AG08396 (cell line): ENCODE measurements around the gene GULP1.

ENCODE experiments used
- DNase-seq: peaks from one replicate; pipeline ENCODE4 v3.0.0; 2012; ENCODE audit warnings: low spot score, mixed read lengths

The GULP1 gene

DNA sequence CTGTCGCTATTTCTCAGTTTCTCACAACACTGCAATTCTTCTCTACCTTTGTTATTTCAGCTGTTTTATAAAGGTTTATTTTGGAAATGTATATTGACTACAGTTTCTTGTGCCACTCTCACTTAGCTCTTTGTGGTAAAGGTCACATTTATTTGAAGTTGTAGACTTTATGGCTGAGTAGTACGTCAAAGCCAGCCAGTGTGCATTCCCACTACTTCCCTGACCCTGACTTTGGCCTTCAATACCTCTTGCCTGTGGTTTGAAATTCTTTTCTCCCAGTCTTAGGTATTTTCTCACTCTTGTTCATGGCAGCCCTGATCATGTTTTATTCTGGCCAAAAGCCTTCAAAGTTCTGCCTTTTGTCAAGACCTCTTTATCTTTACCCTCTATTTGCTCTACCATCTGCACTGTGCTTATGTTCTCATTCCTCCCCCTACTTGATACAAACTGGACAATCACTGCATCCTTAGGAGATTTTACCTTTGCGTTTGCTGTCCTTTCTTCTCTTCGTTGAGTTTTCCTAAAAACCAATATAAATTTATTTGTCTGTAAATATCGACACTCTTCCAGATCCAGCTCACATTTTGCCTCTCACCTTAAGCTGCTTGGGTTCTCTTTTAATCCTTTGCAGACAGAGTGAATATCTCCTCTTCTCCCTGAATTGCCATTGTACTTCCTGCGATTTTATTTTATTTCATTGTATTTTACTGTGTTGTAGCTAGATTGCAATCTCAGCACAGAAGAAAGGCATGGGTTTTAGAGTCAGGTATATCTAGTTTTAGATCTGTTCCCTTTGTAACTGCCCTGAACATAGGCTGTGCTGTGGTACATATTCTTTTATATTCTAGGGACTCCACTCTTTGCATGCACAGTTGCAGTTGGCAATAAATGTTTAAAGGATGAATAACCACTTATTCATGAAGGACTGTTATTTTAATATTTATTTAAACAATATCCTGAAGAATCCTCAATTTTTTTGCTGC is 31.2 kb downstream of the GULP1 start:
- DNase-seq, result peak; percentile 8

DNA sequence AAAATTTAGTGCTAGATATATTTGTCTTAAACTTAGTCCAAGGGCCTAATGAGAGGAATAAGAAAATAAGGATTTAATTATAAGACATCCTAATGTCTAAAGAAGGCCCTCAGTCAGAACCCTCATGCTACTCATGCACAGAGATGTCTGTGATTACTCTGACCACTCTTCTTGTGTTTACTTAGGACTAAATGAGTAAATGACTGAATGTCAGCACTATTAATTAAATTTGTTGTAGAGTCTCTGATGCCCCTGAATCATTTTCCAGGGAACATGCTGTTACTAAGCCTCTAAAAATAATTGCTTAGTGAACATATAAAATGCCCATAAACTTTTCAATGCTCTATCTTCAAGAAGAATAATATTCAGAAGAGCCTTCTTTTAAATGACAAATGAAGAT is 32.4 kb downstream of the GULP1 start:
- DNase-seq, result no peak

DNA sequence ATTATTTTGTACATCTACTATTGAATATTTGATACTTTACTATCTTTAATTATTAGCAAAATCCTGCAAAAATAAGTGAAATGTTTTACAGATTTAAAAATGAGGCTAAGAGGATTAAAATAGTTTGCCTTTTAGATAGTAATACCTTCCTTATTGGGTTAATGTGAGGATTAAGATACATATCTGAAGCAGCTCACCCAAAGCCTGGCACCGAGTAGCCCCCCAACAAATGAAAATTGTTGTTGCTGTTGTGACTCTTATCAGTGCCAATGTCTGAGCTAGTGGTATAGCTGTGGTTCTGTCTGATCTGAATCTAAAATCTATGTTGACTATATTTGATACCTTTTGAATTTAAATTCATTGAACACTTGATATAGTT is 34.6 kb downstream of the GULP1 start:
- DNase-seq, result no peak

DNA sequence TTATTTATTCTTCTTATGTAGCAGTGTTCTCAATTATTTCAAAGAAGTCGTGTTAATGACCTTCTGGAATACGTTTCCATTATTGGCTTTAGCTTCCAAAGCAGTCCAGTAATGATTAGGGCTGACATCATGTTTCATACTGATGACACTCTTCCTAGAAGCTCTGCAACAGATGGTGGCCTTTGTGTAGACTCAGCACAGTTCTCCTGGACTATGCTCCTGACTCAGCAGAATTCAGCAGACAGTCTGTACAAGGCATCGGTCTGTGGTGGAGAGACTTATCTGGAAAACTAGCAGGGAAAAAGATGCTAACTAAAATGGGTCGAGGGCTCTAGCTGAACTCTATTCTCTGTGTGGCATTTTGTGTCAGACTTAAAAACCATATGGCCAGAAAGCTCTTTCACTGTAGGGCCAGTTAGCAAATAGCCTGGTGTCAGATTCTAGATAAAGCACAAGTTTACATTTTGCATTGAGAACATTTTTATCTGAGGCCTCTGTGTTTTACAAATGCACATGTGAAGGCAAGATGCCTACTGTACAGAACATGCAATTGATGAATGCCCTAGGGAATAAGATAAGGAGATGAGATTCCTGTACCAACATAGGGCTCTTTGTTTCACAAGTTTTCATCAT is 35.1 kb downstream of the GULP1 start:
- DNase-seq, result no peak

DNA sequence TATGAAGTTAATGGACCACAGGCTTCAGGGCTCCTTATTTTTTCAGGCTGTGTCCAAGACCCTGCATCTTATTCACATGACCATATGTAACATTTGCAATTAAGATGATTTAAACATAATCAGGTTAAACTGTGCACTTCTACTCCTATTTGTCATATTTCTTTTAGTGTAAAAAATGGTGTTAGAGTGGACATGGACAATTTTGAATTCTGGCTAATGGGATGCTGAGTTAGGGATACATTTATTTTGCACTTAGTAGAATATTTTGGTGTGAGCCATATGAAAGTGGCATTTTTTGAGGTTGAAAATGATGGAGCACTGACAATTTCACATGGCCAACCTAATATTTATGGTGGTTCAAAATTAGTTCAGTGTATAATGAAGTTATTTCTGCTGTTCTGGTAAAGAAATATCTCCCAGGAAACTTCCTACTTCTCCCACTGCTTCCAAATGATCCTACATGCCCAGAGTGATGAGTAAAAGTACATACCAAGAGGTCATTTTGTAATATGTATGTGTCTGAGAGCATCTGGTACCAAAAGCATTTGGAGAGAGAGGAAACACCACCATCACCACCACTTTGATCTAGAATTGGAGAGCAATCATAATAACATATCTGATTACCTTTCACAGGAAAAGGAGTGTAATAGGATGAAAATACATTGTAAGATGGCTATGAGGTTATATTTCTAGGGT is 36.0 kb downstream of the GULP1 start:
- no peak for DNase-seq

DNA sequence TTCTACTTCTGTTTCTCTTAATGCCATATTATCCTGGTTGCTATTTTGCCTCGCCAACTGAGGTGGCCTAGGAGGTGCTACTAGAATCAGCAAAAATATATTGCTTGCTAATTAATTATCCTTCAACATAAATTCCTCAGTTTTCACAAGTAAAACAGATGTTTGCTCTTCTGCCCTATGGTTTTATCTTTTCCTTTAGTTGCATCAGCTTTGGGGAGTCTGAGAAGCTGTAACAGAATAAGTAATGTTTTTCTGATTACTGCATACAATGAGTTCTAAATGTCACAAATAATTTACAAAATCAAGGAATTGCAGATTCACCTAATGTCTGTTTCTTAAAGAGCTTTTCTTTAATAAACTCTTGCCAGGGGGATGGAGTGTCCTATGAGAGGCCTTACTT is 36.7 kb downstream of the GULP1 start:
- DNase-seq, result no peak

DNA sequence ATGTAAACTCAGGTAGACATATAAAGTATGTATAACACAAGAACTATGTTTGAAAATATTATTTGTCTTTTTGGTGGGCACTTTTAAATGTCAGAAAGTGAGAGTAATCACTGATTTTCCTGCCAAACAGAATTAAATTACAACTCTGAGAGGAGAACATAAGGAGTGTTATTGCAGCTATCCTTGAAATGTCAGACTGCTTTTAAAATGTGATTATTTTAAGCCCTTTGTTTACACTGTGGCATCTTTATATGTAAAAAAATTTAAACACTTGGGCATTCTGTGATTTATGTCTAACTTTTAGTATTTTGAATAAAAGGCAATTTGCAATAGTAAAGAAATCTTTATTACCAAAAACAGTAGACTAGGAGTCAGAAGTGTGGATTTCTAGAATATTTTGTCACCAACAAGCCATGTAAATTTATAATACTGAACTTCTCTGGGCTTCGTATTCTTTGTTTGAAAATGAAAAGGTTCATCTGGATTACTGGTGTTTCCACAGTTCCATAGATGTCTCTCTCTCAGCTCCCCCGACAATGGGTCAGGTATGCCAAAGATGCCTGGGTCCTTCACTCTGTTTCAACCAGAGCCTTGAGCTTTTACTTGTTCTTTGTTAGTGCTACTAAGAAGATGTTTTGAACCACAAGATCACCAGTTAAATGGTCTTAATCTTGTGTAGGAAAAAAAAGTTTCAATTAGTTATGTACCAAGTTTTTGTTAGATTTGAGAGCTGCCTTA is 38.8 kb downstream of the GULP1 start:
- DNase-seq, result no peak

DNA sequence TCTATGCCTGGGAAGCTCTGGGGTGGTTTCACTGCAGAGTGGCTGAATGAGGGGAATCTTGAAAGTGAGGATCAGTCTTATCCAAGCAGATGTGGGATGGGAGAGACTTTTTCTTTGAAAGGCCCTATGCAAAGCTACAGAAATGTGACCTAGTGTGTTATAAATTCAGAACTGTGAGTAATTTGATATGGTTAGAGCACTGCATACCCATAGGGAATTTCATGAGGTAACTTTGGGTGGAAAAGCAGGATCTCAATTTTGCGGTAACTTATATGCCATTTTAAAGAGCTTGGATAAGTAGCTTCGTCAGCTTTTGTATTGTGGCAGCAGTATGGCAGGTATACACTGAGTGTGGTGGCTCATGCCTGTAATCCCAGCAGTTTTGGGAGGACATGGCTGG is 40.9 kb downstream of the GULP1 start:
- DNase-seq, result no peak

DNA sequence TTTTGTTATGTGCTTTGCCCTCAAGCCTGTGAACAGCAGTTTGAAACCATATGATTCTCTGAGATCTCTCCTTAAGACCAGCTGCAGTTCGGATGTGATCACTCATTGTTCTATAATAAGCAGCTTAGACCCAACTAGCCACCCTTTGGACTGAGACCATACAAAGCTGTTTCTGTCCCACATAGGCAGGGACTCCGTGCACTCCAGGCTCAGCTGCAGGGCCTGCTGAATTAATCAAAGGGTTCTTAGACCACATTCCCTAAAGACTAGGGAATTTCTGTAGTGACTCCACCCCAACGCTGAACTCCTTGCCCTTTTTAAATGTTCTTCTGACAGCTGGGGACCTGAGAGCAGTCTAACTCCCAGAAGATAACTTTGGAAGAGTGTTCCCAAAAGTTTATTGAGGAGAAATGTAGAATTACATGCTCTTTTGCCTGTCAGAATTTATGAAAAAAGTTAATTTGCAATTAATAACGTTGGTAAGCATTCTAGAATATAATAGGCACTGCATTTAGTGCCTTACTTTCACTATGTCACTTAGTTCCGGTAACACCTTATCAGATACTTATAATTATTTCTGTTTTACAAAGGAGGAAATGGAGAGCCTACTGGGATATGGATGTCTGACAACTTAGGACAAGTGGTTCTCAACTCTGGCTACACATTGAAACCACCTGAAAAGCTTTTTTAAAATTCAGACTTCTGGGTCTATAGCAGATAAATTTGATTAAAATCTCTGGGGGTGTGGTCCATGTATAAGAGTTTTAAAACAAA is 42.3 kb downstream of the GULP1 start:
- DNase-seq, result no peak

DNA sequence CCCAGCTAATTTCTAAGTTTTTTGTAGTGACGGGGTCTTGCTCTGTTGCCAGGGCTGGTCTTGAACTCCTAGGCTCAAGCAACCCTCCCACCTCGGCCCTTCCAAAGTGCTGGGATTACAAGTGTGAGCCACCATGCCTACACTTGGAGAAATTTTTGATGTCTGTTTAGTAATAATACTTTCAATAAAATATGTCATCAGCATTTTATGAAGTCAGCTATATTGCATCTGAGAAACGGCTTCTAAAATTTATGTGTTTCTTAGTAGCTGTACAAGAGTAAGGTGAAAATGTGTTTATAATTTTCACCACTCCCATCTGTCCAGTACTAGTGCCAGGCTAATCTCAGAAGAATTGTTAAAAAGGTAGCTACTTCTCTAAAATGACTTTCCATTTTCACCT is 46.8 kb downstream of the GULP1 start:
- no peak for DNase-seq

DNA sequence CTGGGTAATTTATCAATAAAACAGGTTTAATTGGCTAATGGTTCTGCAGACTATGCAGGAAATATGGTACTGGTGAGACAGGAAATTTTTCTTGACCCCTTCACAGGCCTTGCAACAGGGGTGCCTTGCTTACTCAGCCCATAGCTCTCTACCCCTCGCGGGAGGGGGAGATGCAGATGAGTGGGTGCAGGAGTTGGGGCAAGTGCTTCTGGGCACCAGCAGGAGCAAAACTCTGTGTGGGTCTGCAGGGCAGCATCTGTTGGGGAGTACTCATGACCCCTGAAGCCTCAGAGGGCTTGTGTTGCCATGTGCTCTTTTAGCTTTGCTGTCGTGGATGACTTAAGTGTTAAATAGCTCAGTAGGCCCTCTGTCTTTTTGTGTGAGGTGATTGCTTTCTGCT is 48.6 kb downstream of the GULP1 start:
- no peak for DNase-seq

DNA sequence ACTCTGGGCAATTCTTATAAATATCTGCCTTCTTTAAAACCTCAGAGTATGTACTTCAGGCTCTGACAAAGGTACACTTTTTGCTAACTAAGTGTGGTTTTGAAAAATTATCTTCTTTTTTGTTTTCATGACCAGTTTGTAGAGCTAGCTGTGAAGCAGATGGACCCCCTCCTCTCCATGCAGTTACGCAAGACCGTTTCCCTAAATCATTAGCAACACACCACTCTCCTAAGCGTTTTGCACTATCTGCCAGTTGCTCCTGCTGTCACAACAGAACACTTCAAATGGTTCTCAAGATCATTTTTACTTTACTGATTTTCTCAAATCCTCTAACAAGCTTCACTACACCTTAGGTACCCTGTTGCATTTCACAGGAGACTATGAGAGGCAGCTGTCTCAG is 53.3 kb downstream of the GULP1 start:
- no peak for DNase-seq

DNA sequence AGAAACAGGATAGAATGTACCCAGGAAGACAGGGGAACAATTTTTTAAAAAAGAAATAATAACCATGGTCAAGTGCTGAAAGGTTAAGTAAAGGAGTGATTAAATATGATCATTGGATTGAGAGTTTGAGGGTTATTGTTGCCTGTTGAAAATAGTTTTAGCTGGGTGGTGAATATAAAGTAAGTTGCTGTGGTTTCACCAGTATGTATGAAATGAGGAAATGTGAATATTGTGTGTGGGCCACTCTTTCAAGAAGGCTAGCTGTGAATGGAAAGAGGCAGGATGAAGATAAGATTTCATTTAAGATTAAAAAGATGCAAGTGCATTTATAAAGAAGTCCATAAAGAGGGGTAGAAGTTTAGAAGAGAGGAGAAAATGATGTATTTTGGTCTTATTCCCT is 53.8 kb downstream of the GULP1 start:
- DNase-seq, result no peak

DNA sequence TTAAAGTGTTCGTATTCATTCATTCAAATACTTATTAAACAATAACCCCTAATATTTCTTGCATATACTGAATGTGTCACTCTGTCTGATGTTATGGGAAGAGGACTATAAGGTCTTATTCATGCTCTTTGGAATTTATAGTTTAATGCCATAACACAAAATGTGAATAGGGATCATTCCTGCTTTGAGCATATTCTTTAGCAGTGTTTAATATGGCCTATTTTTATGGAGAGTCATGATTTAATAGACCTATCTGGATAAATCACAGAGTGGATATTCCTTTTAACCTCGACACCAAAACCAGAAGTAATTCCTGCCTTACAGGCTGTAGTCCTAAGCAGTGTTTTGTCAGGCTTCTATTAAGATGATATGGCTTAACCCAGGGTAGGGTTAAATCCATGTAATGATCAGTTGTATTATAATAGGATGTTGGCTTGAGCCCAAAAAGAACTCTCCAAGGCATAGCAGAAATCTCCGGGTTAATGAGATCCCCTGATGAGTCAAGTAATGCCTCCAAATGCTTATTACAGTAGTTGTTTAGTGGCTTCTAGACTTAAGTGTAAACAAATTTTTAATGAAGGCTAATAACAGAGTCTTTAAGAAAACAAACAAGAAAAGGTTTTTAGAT is 54.3 kb downstream of the GULP1 start:
- no peak for DNase-seq

DNA sequence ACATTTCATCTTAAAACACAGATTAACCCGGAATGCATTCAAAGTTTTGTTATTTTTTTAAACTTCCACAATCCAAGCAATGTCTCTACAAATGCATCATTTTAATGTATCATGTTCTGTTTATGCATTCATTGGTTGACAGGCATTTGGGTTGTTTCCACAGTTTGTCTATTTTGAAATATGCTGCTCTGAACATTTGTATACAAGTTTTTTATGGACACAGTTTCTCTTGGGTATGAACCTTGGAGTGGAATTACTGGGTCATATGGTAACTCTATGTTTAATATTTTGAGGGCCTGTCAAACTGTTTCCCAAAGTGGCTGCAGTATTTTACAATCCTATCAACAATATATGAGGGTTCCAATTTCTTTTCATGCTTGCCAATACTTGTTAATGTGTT is 57.3 kb downstream of the GULP1 start:
- DNase-seq, result no peak

DNA sequence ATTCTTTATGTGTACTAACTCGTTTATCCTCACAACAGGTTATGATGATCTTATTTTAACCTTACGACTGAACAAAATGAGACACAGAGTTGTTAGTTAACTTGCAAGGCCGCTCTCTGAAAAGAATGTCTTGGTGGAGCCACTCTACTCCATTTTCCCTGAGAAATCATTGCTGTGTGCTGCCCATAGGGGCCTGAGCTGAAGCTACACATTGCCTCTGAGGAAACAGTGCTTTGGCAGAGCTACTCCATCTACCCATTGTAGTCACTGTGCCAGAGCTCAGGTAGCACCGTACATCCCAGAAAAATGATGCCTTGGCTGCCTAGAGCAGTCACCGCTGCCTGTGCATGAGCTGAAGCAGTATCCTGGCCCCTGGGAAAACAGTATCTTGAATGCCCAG is 61.6 kb downstream of the GULP1 start:
- no peak for DNase-seq

DNA sequence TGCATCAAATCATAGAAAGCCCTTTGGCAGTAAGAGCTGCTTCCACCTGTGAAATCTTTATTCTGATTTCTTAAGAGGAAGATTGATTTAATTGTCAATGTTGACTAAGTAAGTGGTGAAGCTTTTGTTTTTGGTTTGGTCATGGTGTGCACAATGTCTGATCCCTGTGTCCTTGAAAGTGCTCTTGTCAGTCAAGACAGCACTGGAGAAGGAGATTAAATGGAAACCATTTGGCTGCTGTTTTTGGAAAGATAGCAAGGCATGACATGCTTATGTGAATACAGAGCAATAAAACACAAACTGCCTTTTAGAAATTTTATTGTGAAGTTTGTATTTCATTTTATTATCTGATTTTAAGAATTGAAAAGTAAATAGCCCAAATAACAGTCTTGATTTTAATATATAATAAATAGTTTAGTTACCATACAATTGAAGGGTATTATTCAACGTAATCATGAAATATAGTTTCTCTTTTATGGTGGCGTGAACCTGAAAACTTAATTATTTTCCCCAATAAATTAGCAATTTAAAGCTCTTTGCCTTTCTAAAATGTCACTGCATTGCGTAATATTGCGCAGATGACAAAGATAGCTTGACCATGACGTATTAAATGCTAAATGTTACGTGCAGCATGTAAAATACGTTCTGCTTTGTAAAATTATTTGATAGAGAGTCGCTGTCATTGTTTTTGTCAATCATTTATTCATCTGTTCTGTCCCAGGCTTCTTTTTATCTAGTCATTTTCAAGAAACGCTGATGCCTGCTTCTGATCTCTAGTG is 69.0 kb downstream of the GULP1 start:
- no peak for DNase-seq

DNA sequence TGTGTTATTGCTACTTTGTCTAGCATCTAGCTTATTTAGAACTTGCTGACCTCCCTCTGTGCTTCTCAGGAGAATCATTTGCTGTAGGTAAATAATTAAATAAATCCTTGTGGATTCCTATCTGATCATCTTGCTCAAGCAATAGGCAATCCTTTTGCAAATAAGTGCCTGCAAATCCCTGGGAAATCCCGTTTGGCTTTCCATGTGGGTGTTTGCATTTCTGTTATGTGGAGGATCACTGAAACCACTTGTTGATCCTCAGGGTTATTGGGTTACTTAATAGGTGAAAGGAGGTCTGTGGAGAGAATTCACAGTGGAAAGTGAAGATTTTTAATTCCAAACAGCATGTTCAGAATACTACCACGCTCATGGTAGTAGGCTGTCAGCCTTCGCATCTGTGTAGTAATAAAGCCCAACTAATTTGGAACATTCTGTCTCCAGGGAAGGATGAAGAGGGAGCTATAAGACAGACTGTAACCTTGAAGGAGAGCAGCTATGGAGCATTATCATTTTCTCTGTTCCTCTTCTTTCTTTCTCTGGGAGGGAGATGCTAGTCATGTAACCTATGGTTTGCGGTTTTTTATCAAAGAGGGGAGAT is 72.5 kb downstream of the GULP1 start:
- DNase-seq, result no peak

DNA sequence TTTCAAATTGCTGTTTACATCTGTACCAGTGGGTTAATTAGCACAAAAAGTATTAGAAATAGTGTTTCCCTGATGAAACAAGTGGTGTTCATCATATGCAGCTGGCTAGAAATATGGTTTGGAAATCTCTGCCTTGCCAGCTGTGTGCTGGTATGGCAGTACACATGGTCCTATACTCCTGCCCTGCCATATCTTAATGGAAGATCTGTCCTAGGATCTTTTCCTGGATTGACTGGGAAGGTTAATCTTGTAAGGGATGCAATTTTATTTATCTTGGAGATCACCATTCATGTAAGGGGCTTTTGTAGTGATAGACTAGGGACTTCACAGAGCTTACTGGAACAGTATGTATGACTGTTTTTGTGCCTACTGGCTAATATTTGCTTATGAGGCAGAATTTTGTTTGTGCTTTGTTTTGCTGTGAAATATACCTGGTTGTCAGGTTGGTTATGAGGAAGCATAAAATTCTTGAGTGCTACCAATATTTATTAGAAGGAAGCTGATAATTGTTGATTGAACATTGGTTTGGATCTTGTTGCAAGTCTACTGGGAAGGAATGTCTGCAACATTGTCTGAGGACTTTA is 73.5 kb downstream of the GULP1 start:
- DNase-seq, result no peak
